Brain microvascular endothelial cell (primary cell): ENCODE results near the gene NISCH.

Source experiments
- DNase-seq: peaks from one replicate; pipeline ENCODE4 v3.0.0-alpha.2; 2020
- H3K27ac ChIP-seq: fragments of 250-450 bp; sonication (Bioruptor Pico); 2 replicates; pipeline ENCODE4 v1.5.1; 2020; ENCODE audit warnings: mild to moderate bottlenecking, moderate library complexity
- H3K27me3 ChIP-seq: fragments of 250-450 bp; sonication (Bioruptor Pico); replicated peaks from 2 replicates; pipeline ENCODE4 v1.5.1; 2020; ENCODE audit warnings: mild to moderate bottlenecking
- H3K36me3 ChIP-seq: fragments of 250-450 bp; sonication (Bioruptor Pico); replicated peaks from 2 replicates; pipeline ENCODE4 v1.5.1; 2020; ENCODE audit warnings: mild to moderate bottlenecking
- H3K4me3 ChIP-seq: 2 replicates; pipeline ENCODE4 v1.5.1; 2011; ENCODE audit warnings: low read depth, mild to moderate bottlenecking, control low read depth, low read length, moderate library complexity
- CTCF ChIP-seq: IDR thresholded peaks from 2 replicates; pipeline ENCODE4 v1.5.1; 2011; ENCODE audit warnings: low read depth, mild to moderate bottlenecking, moderate library complexity, low read length, control low read depth, inconsistent platforms; ENCODE audit errors: missing control alignments
- in situ Hi-C: cut with HindIII; loops from 2 replicates; pipeline ENCODE4 v1.10.0; 2017; ENCODE audit warnings: low sequenced_read_pairs, low pct_ligation_motif_present

NISCH gene

GRCh38 chr3:52492059-52492458, 36.7 kb downstream of the NISCH start:
- no peaks in the 10 kb centered on the region for H3K27me3 ChIP-seq
- no peak overlapping the region for H3K27ac ChIP-seq
- in situ Hi-C loops: no loop called here
- no peak for TF ChIP-seq CTCF
- DNase-seq: no peak
- H3K4me3 ChIP-seq: no peak overlapping the region
- H3K36me3 ChIP-seq: peaks cover 53% of the 10 kb centered on the region

GRCh38 chr3:52493232-52494017, 38.0 kb downstream of the NISCH start:
- Histone ChIP-seq H3K4me3 (no peak overlapping the region), H3K27ac (no peak overlapping the region), H3K27me3 (no peaks in the 10 kb centered on the region), H3K36me3 (peaks cover 39% of the 10 kb centered on the region)
- in situ Hi-C loops: no loop called here
- TF ChIP-seq CTCF: no peak
- no peak for DNase-seq

- in situ Hi-C loops: no loop called here
- no peak overlapping the region for H3K4me3 ChIP-seq
- H3K27ac ChIP-seq: no peak overlapping the region
- H3K36me3 ChIP-seq: peaks cover 32% of the 10 kb centered on the region
- no peak for DNase-seq
- no peak for TF ChIP-seq CTCF
- no peaks in the 10 kb centered on the region for H3K27me3 ChIP-seq
Measured at GRCh38 chr3:52494445-52494844, 39.0 kb downstream of the NISCH start.

- in situ Hi-C loops: no loop called here
- Histone ChIP-seq H3K36me3 (peaks cover 27% of the 10 kb centered on the region), H3K4me3 (no peak within 1 kb of the TSS), H3K27ac (no peak within 1 kb of the TSS), H3K27me3 (no peaks in the 10 kb centered on the region)
- no peak for TF ChIP-seq CTCF
- DNase-seq: no peak
Measured at GRCh38 chr3:52494886-52495495, 39.6 kb downstream of the NISCH start, which contains the start of gene STAB1. TSS of gene STAB1 (plus strand) at chr3:52495338. CDS start at chr3:52495414, 76 bp downstream.

- TF ChIP-seq CTCF: no peak
- no peak for DNase-seq
- no peak overlapping the region for H3K27ac ChIP-seq
- H3K27me3 ChIP-seq: no peaks in the 10 kb centered on the region
- in situ Hi-C loops: no loop called here
- no peak overlapping the region for H3K4me3 ChIP-seq
- H3K36me3 ChIP-seq: peaks cover 19% of the 10 kb centered on the region
Measured at GRCh38 chr3:52495777-52496602, 40.6 kb downstream of the NISCH start.
